Astrocyte of the cerebellum (primary cell): ENCODE results near the gene GYG2.
"Not testable (repeated sequence)": the region's sequence is repeated elsewhere in the genome, so short reads cannot be mapped to it uniquely, and the experiment has no call there.

Source experiments
- DNase-seq: peaks from one replicate; pipeline ENCODE4 v3.0.0-alpha.2; 2011; ENCODE audit warnings: low read depth
- H3K4me3 ChIP-seq: 2 replicates; pipeline ENCODE4 v1.5.1; 2011; ENCODE audit warnings: mild to moderate bottlenecking, low read depth, low read length, moderate library complexity
- in situ Hi-C: cut with HindIII; loops from 2 replicates; pipeline ENCODE4 v1.10.0; 2017; ENCODE audit warnings: low sequenced_read_pairs
- TF ChIP-seq, protein P1 (sequence below): IDR thresholded peaks from 2 replicates; pipeline ENCODE4 v1.5.1; 2012; ENCODE audit warnings: low read length, low read depth, moderate library complexity, mild to moderate bottlenecking; ENCODE audit errors: missing control alignments

The GYG2 gene

DNA sequence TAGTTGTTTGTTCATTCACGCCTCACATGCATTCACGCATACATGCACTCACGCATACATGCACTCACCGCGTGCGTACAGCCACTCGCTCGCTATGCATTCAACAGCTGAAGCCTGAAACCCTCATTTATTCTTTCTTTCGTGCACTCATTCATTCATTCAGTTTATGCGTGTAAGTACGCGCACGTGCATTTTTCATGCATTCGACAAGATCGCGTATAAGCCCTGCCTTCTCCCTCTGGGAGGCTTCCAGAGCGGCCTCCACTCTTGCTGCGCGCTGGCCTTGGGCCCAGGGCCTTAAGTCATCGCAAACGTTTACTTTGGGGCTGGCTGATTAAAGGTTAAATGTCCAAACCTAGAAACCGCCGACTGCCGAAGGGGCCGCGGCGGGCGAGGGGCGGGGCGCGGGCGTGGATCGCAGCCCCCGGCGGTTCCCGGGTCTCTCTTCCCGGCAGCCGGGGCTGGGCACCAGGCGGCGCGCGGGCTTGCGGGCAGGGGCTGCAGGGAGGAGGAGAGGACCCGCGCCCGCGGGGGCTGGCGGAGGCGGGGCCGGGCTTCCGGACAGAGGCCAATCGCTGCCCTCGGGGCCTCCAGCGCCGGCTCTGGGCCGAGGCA lies at the start of gene GYG2:
Gene GYG2, plus strand, starts transcription at position 587 of the 615 bp plus-strand sequence. CDS start 1,259 bp downstream, outside the sequence.
- peak within 1 kb of the TSS; percentile 43 for H3K4me3 ChIP-seq
- peak; percentile 44 for DNase-seq
- TF ChIP-seq, protein P1, sequence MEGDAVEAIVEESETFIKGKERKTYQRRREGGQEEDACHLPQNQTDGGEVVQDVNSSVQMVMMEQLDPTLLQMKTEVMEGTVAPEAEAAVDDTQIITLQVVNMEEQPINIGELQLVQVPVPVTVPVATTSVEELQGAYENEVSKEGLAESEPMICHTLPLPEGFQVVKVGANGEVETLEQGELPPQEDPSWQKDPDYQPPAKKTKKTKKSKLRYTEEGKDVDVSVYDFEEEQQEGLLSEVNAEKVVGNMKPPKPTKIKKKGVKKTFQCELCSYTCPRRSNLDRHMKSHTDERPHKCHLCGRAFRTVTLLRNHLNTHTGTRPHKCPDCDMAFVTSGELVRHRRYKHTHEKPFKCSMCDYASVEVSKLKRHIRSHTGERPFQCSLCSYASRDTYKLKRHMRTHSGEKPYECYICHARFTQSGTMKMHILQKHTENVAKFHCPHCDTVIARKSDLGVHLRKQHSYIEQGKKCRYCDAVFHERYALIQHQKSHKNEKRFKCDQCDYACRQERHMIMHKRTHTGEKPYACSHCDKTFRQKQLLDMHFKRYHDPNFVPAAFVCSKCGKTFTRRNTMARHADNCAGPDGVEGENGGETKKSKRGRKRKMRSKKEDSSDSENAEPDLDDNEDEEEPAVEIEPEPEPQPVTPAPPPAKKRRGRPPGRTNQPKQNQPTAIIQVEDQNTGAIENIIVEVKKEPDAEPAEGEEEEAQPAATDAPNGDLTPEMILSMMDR: no peak
- in situ Hi-C loops: no loop called here

- in situ Hi-C loops, H3K4me3 ChIP-seq, DNase-seq: not testable (repeated sequence)
Observed at GRCh38 chrX:2780472-2781225, 48.1 kb upstream of the GYG2 start.

GRCh38 chrX:2781226-2781571 lies 47.5 kb upstream of the GYG2 start:
- TF ChIP-seq, protein P1: no peak
- H3K4me3 ChIP-seq: no peak overlapping the region
- no peak for DNase-seq
- in situ Hi-C loops: no loop called here

GRCh38 chrX:2781698-2782097 lies 47.0 kb upstream of the GYG2 start:
- in situ Hi-C loops: no loop called here
- TF ChIP-seq, protein P1: no peak
- H3K4me3 ChIP-seq: no peak overlapping the region
- no peak for DNase-seq

- TF ChIP-seq, protein P1: no peak
- H3K4me3 ChIP-seq: no peak overlapping the region
- no peak for DNase-seq
- in situ Hi-C loops: no loop called here
Observed at GRCh38 chrX:2782171-2782570, 46.6 kb upstream of the GYG2 start.

DNA sequence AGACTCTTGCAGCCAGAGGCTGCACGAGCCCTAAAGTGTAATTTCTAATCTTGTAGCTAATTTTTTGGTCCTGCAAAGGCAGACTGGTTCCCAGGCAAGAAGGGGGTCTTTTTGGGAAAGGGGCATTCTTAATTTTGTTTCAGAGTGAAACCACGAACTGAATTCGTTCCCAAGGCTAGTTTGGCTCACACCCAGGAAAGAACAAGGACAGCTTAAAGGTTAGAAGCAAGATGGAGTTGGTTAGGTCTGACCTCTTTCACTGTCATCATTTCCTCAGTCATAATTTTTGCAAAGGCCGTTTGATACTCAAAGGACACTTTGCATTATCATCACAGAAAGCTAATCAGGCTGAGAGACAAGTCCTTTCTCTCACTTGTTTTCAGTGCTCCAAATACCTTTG lies 46.0 kb upstream of the GYG2 start:
- TF ChIP-seq, protein P1: no peak
- no peak overlapping the region for H3K4me3 ChIP-seq
- DNase-seq: no peak
- in situ Hi-C loops: no loop called here

- in situ Hi-C loops: no loop called here
- TF ChIP-seq, protein P1: no peak
- H3K4me3 ChIP-seq: no peak overlapping the region
- no peak for DNase-seq
Observed at GRCh38 chrX:2784026-2784425, 44.7 kb upstream of the GYG2 start.
